Psoas muscle (tissue), 8 donors: ENCODE results near the gene CCDC27. TPM values are rescaled to one million over a fixed set of nuclear protein-coding genes. Genes with fewer than 3 reads are reported as not detected.
A peak's percentile ranks its signal among the peaks of the same experiment; 100 is the strongest.

ENCODE experiments used
- ATAC-seq, 4 donors: fragments of 200-7000 bp; cut with Tn5 transposase; one replicate each; pipeline ENCODE4 v1.9.1; 2020; ENCODE audit warnings: moderate library complexity in 3 of 4, mild to moderate bottlenecking in 2 of 4
- DNase-seq, 2 donors: peaks; one replicate each; pipeline ENCODE4 v3.0.0-alpha.2; 2020
- H3K27ac ChIP-seq: fragments of 200-600 bp; one replicate; pipeline ENCODE4 v1.8.0; 2022
- H3K27me3 ChIP-seq, 3 donors: fragments of 200-600 bp in 1 of 3; one replicate each; pipeline versions ENCODE4 v1.6.1 to v1.8.0; 2013 to 2022; ENCODE audit warnings: low read length in 2 of 3, mild to moderate bottlenecking in 2 of 3, moderate library complexity in 1 of 3; ENCODE audit not compliant: insufficient read depth in 3 of 3
- H3K36me3 ChIP-seq, 2 donors: fragments of 200-600 bp in 1 of 2; one replicate each; pipeline versions ENCODE4 v1.6.1 to v1.8.0; 2013 to 2022; ENCODE audit warnings: low read depth in 1 of 2, mild to moderate bottlenecking in 1 of 2, moderate library complexity in 1 of 2; ENCODE audit not compliant: insufficient read depth in 1 of 2
- H3K4me1 ChIP-seq: fragments of 200-600 bp; one replicate; pipeline ENCODE4 v1.8.0; 2022
- H3K4me3 ChIP-seq: fragments of 200-600 bp; one replicate; pipeline ENCODE4 v1.8.0; 2022; ENCODE audit warnings: mild to moderate bottlenecking
- H3K9me3 ChIP-seq: fragments of 200-600 bp; one replicate; pipeline ENCODE4 v1.8.0; 2022
- CTCF ChIP-seq: fragments of 200-600 bp; IDR thresholded peaks from one replicate; pipeline ENCODE4 v1.8.0; 2022; ENCODE audit warnings: antibody characterized with exemption
- WGBS, 3 donors: extraction: QIAGEN DNeasy Blood & Tissue Kit; methylation state at CpG; one replicate each; pipeline versions ENCODE4 v1.1.6 to v1.1.7; 2013; 5-methylcytosine and 5-hydroxymethylcytosine counted together
- intact Hi-C, 2 donors: fragments of 100-400 bp; cut with DNase I; formaldehyde crosslinking; loops; one replicate each; pipeline versions ENCODE4 v1.11.0 to v1.14.2; 2022
- polyA plus RNA-seq, 3 donors: library from polyadenylated mRNA; stranded (reverse); fragments of 200-250 nt; gene quantifications; one replicate each; pipeline ENCODE4 v1.2.3, GENCODE V29; 2013
- total RNA-seq, 4 donors: library from RNA; stranded (reverse); fragmentation: NEBNext Ultra II Directional in 2 of 4; extraction: Animal tissue kit (Norgen Biotek cat#: 25700) in 2 of 4; gene quantifications; one replicate each; pipeline versions ENCODE4 v1.2.1 to v1.2.4, GENCODE V29; 2021 to 2023
- donor health status: healthy with polysubstance abuse.
- donor health status: DM: no; HTN: no; CAD: no; lungs with moderate emphysema.
- donor health status: Bipolar disorder and iron deficiency.
- donor health status: healthy.
- donor health status: DM: yes; HTN: yes; CAD: no.
- donor health status: DM: no; HTN: no; CAD: no.
- donor health status: DM: no; HTN: no; CAD: no.
- donor health status: DM: yes; HTN: yes; CAD: no.

Gene CCDC27
- total and polyA plus RNA-seq, 7 donors: 0.03 to 0.17 (median 0.10) TPM; not detected in 3

- Histone ChIP-seq H3K4me1 (peaks cover 29% of the 10 kb centered on the region), H3K9me3 (no peaks in the 10 kb centered on the region), H3K36me3 (no peaks in the 10 kb centered on the region), H3K4me3 (no peak overlapping the region), H3K27me3 (peaks cover 0 to 3% (median 0%) of the 10 kb centered on the region in 3 donors), H3K27ac (no peak overlapping the region)
- intact Hi-C loops: no loop called here
- DNase-seq: peak in 1 of 2 donors; percentile 66
- peak in 2 of 4 donors; percentile 8 to 13 for ATAC-seq
- no peak for TF ChIP-seq CTCF
- whole genome bisulfite sequencing, 3 donors: 48 to 75% (median 55%) methylated on average over 18 to 19 of the region's 19 CpGs
Observed at GRCh38 chr1:3712573-3713535, 39.4 kb upstream of the CCDC27 start.

DNA sequence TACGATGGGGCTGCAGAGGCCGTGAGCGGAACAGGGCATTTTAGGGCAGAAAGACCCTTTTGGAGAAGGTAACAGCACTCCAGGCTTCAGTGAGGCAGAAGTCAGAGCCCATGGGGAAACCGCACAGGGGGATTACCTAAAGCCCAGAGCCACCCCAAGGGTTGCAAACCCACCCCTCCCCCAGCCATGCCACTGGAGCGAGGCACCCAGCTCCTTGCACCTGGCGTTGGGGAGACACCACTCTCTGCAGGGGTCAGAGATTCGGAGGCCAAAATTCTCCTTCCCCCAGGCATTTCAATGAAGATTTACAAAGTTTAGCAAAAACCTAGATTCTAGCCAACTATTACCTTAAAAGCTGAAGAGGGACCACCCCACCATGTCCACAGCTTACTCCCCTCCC, 38.4 kb upstream of the CCDC27 start:
- no peak for ATAC-seq
- no peak overlapping the region for H3K4me3 ChIP-seq
- peaks cover 0 to 3% (median 0%) of the 10 kb centered on the region in 3 donors for H3K27me3 ChIP-seq
- H3K4me1 ChIP-seq: peaks cover 29% of the 10 kb centered on the region
- intact Hi-C loops: no loop called here
- no peak for TF ChIP-seq CTCF
- no peaks in the 10 kb centered on the region for H3K36me3 ChIP-seq
- 42 to 78% (median 48%) methylated on average over 7 of the region's 7 CpGs for WGBS, 3 donors
- DNase-seq: no peak
- no peaks in the 10 kb centered on the region for H3K9me3 ChIP-seq
- peak overlapping the region; percentile 58 for H3K27ac ChIP-seq

- peak overlapping the region; percentile 58 for H3K27ac ChIP-seq
- intact Hi-C loops: no loop called here
- peak overlapping the region; percentile 15 for H3K4me3 ChIP-seq
- H3K27me3 ChIP-seq: peaks cover 0 to 3% (median 0%) of the 10 kb centered on the region in 3 donors
- H3K36me3 ChIP-seq: no peaks in the 10 kb centered on the region
- DNase-seq: peak; percentile 54 to 86
- TF ChIP-seq CTCF: no peak
- 24 to 33% (median 31%) methylated on average over 10 of the region's 10 CpGs for WGBS, 3 donors
- H3K9me3 ChIP-seq: no peaks in the 10 kb centered on the region
- peaks cover 29% of the 10 kb centered on the region for H3K4me1 ChIP-seq
- ATAC-seq: peak; percentile 78 to 92 (median 86)
Observed at GRCh38 chr1:3714284-3714741, 37.9 kb upstream of the CCDC27 start.

GRCh38 chr1:3714814-3715213, 37.4 kb upstream of the CCDC27 start:
- WGBS, 3 donors: 25 to 31% (median 25%) methylated on average over 10 of the region's 10 CpGs

More at GRCh38 chr1:3714814-3715213, 37.4 kb upstream of the CCDC27 start:
- Histone ChIP-seq H3K27me3 (peaks cover 0 to 3% (median 0%) of the 10 kb centered on the region in 3 donors), H3K36me3 (no peaks in the 10 kb centered on the region), H3K4me3 (peak overlapping the region; percentile 15), H3K9me3 (no peaks in the 10 kb centered on the region), H3K4me1 (peaks cover 29% of the 10 kb centered on the region), H3K27ac (peak overlapping the region; percentile 58)
- intact Hi-C loops: no loop called here
- no peak for TF ChIP-seq CTCF
- DNase-seq (no peak), ATAC-seq (peak; percentile 27 to 53 (median 47))
